Activated naive CD4-positive, alpha-beta T cell treated with Interleukin-2 at 50 U/mL for 16 hours (primary cell): Measurements from ENCODE around the gene PDLIM4.

Experiments
- DNase-seq: peaks from one replicate; pipeline ENCODE4 v3.0.0-alpha.2; 2020

Gene PDLIM4

GRCh38 chr5:132267931-132268768 is 10.7 kb downstream of the PDLIM4 start:
- DNase-seq: no peak

GRCh38 chr5:132268769-132269551 is 11.5 kb downstream of the PDLIM4 start:
- no peak for DNase-seq

- DNase-seq: no peak
These were observed 12.3 kb downstream of the PDLIM4 start for GRCh38 chr5:132269635-132270334.

- no peak for DNase-seq
These were observed 12.8 kb downstream of the PDLIM4 start for GRCh38 chr5:132270335-132270665.

- no peak for DNase-seq
These were observed 13.2 kb downstream of the PDLIM4 start for GRCh38 chr5:132270706-132271105.

- no peak for DNase-seq
These were observed 14.1 kb downstream of the PDLIM4 start for GRCh38 chr5:132271251-132272246.

- DNase-seq: peak; percentile 71
These were observed 15.1 kb downstream of the PDLIM4 start for GRCh38 chr5:132272311-132273210.

- DNase-seq: no peak
These were observed 16.1 kb downstream of the PDLIM4 start for GRCh38 chr5:132273631-132274030.

- DNase-seq: no peak
These were observed 16.7 kb downstream of the PDLIM4 start for GRCh38 chr5:132274050-132274792.

- DNase-seq: no peak
These were observed 18.1 kb downstream of the PDLIM4 start for GRCh38 chr5:132275367-132276220.

GRCh38 chr5:132277256-132277655 is 19.8 kb downstream of the PDLIM4 start:
- no peak for DNase-seq

GRCh38 chr5:132277971-132278853 is 20.7 kb downstream of the PDLIM4 start:
- DNase-seq: no peak

- DNase-seq: no peak
These were observed 22.3 kb downstream of the PDLIM4 start for GRCh38 chr5:132279801-132280200.

- DNase-seq: no peak
These were observed 23.1 kb downstream of the PDLIM4 start for GRCh38 chr5:132280371-132281240.

GRCh38 chr5:132281856-132282614 is 24.5 kb downstream of the PDLIM4 start:
- no peak for DNase-seq

- DNase-seq: no peak
These were observed 26.0 kb downstream of the PDLIM4 start for GRCh38 chr5:132283423-132284043.
